Upper lobe of right lung (tissue), 1 donor: ENCODE results near the gene PLK1. TPM values are rescaled to one million over a fixed set of nuclear protein-coding genes. Genes with fewer than 3 reads are reported as not detected.

Experiments used
- ATAC-seq: fragments of 200-7000 bp; cut with Tn5 transposase; one replicate; pipeline ENCODE4 v1.9.1; 2020; ENCODE audit warnings: mild to moderate bottlenecking, moderate library complexity
- DNase-seq: peaks from one replicate; pipeline ENCODE4 v3.0.0-alpha.2; 2020
- H3K27ac ChIP-seq: fragments of 200-600 bp; one replicate; pipeline ENCODE4 v1.8.0; 2022
- H3K27me3 ChIP-seq: fragments of 200-600 bp; one replicate; pipeline ENCODE4 v1.8.0; 2022; ENCODE audit warnings: mild to moderate bottlenecking
- H3K36me3 ChIP-seq: fragments of 200-600 bp; one replicate; pipeline ENCODE4 v1.8.0; 2022
- H3K4me1 ChIP-seq: fragments of 200-600 bp; one replicate; pipeline ENCODE4 v1.8.0; 2022
- H3K4me3 ChIP-seq: fragments of 200-600 bp; one replicate; pipeline ENCODE4 v1.8.0; 2022; ENCODE audit warnings: mild to moderate bottlenecking
- H3K9me3 ChIP-seq: fragments of 200-600 bp; one replicate; pipeline ENCODE4 v1.8.0; 2022
- CTCF ChIP-seq: fragments of 200-600 bp; IDR thresholded peaks from one replicate; pipeline ENCODE4 v1.8.0; 2022; ENCODE audit warnings: antibody characterized with exemption
- intact Hi-C: fragments of 100-400 bp; cut with DNase I; formaldehyde crosslinking; loops from one replicate; pipeline ENCODE4 v1.11.0; 2022
- total RNA-seq: library from RNA; stranded (reverse); fragmentation: NEBNext Ultra II Directional; extraction: Animal tissue kit (Norgen Biotek cat#: 25700); gene quantifications from one replicate; pipeline ENCODE4 v1.2.1, GENCODE V29; 2021
- donor health status: DM: no; HTN: yes; CAD: no; lungs with severe emphysema.

PLK1 gene
- total RNA-seq, 1 donor from 2014 or later, result 1.8 TPM

- TF ChIP-seq CTCF, result no peak
- Histone ChIP-seq H3K27me3 (no peaks in the 10 kb centered on the region), H3K27ac (no peak overlapping the region), H3K4me1 (peaks cover 7% of the 10 kb centered on the region), H3K4me3 (no peak overlapping the region), H3K9me3 (no peaks in the 10 kb centered on the region), H3K36me3 (peaks cover 50% of the 10 kb centered on the region)
- ATAC-seq (no peak), DNase-seq (no peak)
- intact Hi-C loops, result no loop called here
Observed at GRCh38 chr16:23683487-23683886, 4.8 kb downstream of the PLK1 start.

GRCh38 chr16:23687034-23687808, 8.5 kb downstream of the PLK1 start:
- TF ChIP-seq CTCF, result no peak
- Histone ChIP-seq H3K4me3 (no peak overlapping the region), H3K27ac (no peak overlapping the region), H3K9me3 (no peaks in the 10 kb centered on the region), H3K4me1 (no peaks in the 10 kb centered on the region), H3K36me3 (peaks cover 62% of the 10 kb centered on the region), H3K27me3 (no peaks in the 10 kb centered on the region)
- intact Hi-C loops, result no loop called here
- no peak for ATAC-seq
- DNase-seq, result no peak

- Histone ChIP-seq H3K27me3 (no peaks in the 10 kb centered on the region), H3K9me3 (no peaks in the 10 kb centered on the region), H3K27ac (no peak overlapping the region), H3K36me3 (peaks cover 46% of the 10 kb centered on the region), H3K4me3 (no peak overlapping the region), H3K4me1 (no peaks in the 10 kb centered on the region)
- ATAC-seq (peak; percentile 23), DNase-seq (no peak)
- intact Hi-C loops, result no loop called here
- TF ChIP-seq CTCF, result no peak
Observed at GRCh38 chr16:23689442-23690187, 10.9 kb downstream of the PLK1 start.

- peaks cover 45% of the 10 kb centered on the region for H3K36me3 ChIP-seq
Observed at GRCh38 chr16:23690771-23691482, 12.2 kb downstream of the PLK1 start.

More at GRCh38 chr16:23690771-23691482, 12.2 kb downstream of the PLK1 start:
- Histone ChIP-seq H3K9me3 (no peaks in the 10 kb centered on the region), H3K27me3 (peaks cover 4% of the 10 kb centered on the region), H3K27ac (no peak overlapping the region), H3K4me1 (no peaks in the 10 kb centered on the region), H3K4me3 (no peak overlapping the region)
- DNase-seq (no peak), ATAC-seq (no peak)
- no peak for TF ChIP-seq CTCF
- intact Hi-C loops, result no loop called here
